NCI-H2196 (cell line): ENCODE data around the gene LRRC8A.
"Not testable (repeated sequence)": the region's sequence is repeated elsewhere in the genome, so short reads cannot be mapped to it uniquely, and the experiment has no call there.

Source experiments
- DNase-seq: peaks from one replicate; lab custom pipeline; 2025; ENCODE audit not compliant: unreplicated experiment; lab: John Stamatoyannopoulos, UW

The LRRC8A gene

DNA sequence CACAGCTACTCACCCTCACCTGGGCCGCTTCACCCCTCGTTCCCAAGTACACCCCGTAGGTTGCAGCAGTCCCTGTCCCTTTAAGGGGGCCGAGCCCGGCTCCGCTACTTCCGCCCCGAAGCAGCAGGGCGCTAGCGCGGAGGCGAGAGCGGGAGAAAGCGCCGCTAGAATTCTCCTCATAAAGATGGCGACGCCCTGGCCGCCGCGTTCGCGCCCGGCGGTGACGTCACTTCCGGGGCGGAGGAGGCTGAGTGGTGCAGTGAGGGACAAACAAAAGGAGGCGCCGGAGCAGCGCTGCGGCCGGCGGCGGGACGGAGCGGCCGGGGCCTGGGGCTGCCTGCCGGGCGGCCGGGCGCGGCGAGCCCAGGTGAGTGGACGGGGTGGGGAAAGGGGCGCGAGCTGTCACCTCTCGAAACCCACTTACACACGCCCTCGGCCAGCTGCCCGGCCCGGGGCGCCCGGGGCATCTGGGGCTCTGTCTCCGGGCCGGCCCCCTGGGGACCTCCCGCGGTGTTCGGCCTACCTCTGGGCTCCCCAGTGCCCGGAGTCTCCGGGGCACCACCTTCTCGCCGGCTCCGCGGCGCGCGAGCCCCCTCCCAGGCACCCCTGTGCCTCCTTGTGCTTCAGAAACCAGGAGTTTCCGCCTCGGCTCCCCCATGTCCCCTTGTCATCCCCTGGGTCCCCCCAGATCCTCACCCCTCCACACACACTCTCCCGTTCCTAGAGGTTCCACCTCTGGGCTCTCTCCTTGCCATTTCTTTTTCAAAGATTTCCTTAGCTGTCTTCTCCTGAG is at the start of gene LRRC8A, which contains the start of gene KYAT1:
TSS of gene LRRC8A (plus strand) at position 250 of the 793 bp plus-strand sequence. CDS start 25,032 bp downstream, outside the sequence.
TSS of gene KYAT1 (minus strand) at position 67 of the 793 bp plus-strand sequence. CDS start 36,545 bp downstream, outside the sequence.
- peak; percentile 98 for DNase-seq

- DNase-seq: no peak
These were observed 48.2 kb upstream of the LRRC8A start for GRCh38 chr9:128833696-128834095.

DNA sequence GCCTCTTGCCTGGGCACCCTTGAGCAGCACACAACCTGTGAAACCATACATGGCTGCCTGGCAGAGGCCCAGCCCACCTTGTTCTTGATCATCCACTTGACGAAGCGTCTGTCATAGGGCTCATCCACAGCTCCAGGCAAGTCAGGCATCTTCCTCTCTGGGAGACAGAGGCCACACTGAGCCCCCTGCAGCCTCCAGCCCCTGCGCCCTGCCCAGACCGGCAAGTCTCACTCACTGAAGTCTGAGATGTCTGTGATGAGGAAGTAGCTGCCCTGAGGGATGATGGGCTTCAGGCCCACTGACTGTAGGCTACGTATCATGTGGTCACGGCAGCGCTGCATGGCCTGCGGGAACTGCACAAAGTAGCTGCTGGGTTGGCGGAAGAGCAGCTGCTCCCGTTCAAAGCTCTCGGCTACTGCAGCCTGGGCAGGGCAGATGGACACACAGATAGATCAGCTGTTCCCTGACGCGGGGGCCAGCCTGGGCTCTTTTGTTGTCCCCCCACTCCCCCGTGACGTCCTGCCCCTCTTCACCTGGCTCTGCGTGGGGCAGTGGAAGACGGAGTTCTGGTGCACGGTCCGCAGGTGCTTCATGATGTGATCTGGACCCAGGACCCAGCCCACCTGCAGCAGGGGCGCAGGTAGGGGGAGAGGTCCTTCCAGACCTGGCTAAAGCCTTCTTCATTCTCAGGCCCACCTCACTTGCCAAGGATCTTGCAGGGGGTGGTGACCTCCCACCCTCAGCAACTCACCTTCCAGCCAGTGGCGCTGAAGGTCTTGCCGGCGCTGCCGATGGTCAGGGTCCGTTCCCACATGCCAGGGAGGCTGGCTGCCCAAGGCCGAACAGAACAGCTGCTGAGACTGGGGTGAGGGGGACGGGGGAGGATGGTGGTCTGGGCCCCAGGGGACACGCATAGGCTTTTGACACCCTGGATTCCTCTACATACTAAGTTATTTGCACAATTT is 46.4 kb upstream of the LRRC8A start:
- DNase-seq: no peak

- DNase-seq: no peak
These were observed 45.3 kb upstream of the LRRC8A start for GRCh38 chr9:128836509-128837145.

DNA sequence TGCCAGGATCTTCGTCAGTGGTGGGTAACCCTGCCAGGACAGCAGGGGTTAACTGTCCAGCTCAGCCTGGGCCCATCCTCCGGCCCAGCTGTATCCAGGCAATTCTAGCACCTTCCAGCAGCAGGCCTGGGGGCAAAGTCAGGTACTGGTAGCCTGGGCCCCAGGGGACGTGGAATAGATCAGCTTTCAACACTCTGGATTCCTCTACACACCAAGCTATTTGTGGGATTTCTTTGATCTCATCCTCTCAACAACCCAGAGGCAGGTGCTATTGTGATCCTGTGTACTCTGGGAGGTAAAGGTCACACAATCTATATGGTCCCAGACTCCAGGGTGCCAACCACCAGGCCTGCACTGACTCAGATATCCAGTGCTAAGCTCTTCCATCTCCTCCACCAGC is 43.6 kb upstream of the LRRC8A start:
- DNase-seq: no peak

DNA sequence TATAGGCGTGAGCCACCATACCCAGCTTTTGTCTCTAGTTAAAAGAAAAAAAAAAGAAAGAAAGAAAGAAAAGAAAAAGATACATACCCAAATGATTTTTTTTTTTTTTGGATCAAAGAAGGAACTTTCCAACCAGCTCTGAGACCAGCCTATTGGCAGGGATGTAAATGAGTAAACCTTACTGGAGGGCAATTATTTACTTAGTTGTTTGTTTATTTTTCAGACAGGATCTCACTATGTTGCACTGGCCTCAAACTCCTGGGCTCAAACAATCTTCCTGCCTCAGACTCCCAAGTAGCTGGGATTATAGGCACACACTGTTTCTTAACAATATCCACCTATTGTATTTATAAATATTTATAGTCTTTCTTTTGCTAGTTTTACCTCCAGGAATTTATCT is 41.4 kb upstream of the LRRC8A start:
- DNase-seq: no peak

DNA sequence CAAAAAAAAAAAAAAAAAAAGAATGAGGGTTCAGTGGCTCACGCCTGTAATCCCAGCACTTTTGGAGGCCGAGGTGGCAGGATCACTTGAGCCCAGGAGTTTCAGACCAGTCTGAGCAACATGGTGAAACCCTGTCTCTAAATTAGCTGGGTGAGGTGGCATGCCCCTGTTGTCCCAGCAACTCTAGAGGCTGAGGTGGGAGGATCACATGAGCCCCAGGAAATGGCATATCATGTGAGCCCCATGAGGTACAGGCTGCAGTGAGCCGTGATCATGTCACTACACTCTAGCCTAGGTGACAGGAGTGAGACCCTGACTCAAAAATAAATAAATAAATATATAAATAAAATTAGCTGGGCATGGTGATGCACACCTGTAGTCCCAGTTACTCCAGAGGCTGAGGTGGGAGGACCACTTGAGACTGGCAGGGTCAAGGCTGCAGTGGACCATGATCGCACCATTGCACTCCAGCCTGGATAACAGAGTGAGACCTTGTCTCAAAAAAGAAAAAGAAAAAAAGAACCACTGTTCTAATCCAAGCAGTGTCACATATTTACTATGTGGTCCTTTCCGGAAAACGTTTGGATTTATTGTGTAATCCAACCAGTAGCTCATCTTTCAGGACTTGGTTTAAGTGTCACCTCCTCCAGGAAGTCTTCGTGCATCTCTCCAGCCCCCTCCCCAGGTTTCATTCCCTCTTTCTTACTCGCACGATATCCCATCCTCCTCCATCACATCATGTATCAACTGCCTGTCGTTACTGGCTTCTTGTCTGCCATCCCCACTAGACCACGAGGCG is 40.0 kb upstream of the LRRC8A start:
- no peak for DNase-seq

DNA sequence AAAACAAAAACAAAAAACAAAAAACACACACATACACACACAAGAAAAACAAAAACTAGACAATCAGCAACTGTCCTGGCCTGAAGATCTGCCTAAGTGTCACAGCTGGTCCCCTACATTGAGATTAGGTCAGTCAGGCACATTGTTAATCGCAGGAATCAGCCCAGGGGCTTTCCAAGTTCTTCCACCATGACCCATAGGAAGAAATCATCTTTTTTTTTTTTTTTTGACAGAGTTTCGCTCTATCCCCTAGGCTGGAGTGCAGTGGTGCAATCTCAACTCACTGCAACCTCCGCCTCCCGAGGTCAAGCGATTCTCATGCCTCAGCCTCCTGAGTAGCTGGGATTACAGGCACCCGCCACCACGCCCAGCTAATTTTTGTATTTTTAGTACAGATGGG is 38.8 kb upstream of the LRRC8A start:
- DNase-seq: not testable (repeated sequence)

DNA sequence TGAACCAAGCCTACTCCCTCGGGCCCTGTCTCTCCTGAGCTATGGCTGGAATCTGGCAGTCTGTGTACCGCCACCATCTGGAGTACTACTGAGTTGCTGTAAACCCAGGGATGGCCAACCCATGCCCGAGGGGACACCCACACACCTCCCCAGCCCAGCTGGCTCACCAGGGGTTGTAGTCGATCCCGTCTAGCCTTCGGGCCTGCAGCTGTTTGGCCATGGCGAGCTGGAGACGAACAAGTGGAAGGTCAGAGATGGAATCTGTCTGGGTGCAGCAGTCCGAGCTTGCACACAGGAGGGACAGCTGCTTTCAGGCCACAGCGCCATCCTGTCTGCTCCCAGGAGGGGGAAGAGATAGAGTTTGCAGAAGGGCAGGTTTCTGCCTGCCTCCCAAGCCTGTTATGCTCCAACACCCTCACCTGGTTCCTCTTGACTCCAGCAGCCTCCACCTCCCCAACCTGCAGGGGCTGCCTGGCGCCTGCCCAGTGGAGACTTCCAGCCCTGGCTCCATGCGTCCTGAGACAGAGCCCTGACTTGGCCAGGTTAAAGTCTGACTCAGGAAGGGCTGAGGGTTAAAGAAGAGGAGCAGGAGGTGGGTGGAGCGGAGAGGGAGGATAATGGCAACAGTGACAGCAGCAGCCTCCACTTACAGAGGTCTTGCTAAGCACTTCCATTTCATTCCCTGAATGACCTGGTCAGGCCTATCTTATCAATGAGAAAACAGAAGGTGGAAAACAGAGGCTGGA is 36.6 kb upstream of the LRRC8A start:
- peak; percentile 97 for DNase-seq

- no peak for DNase-seq
These were observed 35.3 kb upstream of the LRRC8A start for GRCh38 chr9:128846680-128847030.

- no peak for DNase-seq
These were observed 34.1 kb upstream of the LRRC8A start for GRCh38 chr9:128847803-128848202.

GRCh38 chr9:128851024-128851423 is 30.9 kb upstream of the LRRC8A start:
- DNase-seq: not testable (repeated sequence)

GRCh38 chr9:128851779-128852600 is 29.9 kb upstream of the LRRC8A start:
- peak; percentile 57 for DNase-seq

DNA sequence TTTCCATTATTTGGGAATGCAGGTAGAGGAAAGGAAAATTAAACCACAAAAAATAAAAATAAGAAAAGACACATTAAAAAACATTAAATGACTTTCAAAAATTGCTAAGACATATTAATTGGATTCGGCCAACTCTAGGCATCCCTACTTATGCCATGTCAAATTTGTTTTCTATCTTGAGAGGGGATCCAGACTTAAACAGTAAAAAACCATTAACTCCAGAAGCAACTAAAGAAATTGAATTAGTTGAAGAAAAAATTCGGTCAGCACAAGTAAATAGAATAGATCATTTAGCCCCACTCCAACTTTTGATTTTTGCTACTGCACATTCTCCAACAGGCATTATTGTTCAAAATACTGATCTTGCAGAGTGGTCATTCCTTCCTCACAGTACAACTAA is 29.3 kb upstream of the LRRC8A start:
- DNase-seq: not testable (repeated sequence)

GRCh38 chr9:128854454-128854853 is 27.5 kb upstream of the LRRC8A start:
- not testable (repeated sequence) for DNase-seq

- DNase-seq: not testable (repeated sequence)
These were observed 23.5 kb upstream of the LRRC8A start for GRCh38 chr9:128858476-128858875.

GRCh38 chr9:128860937-128861336 is 21.0 kb upstream of the LRRC8A start:
- no peak for DNase-seq

GRCh38 chr9:128861501-128861900 is 20.4 kb upstream of the LRRC8A start:
- DNase-seq: no peak

- DNase-seq: peak; percentile 74
These were observed 19.5 kb upstream of the LRRC8A start for GRCh38 chr9:128862401-128862851.
